Regular cardiac myocyte (primary cell): Measurements from ENCODE around the gene COPA. TPM values are rescaled to one million over a fixed set of nuclear protein-coding genes. Genes with fewer than 3 reads are reported as not detected.

Experiments
- total RNA-seq: library from RNA; depleted of rRNA; stranded (reverse); fragments of >200 nt; gene quantifications from 2 replicates; pipeline ENCODE4 v1.2.3, GENCODE V29; 2014

Gene COPA
- total RNA-seq = 333 and 382 TPM in 2 replicates

GRCh38 chr1:160342953-160343869, at the start of gene COPA, which contains the start of gene NCSTN:
Gene COPA, minus strand, starts transcription at chr1:160343250. Its CDS starts 80 bp downstream, at chr1:160343170.
Gene NCSTN, plus strand, starts transcription at chr1:160343383. Its CDS starts 14 bp downstream, at chr1:160343397.

GRCh38 chr1:160366731-160367515, 23.9 kb upstream of the COPA start, which contains the start of gene NHLH1:
Gene NHLH1, plus strand, starts transcription at chr1:160367071. Its CDS starts 3,661 bp downstream, at chr1:160370732.

GRCh38 chr1:160284782-160285344, 58.2 kb downstream of the COPA start, which contains the start of gene PEX19:
Gene PEX19, minus strand, starts transcription at chr1:160285133. Its CDS starts 9 bp downstream, at chr1:160285124.

GRCh38 chr1:160261893-160262794, 80.9 kb downstream of the COPA start, which contains the start of gene DCAF8:
Gene DCAF8, minus strand, starts transcription at chr1:160262549. Its CDS starts 18,541 bp downstream, at chr1:160244008.

Other genes starting within 250 kb of the COPA start
- 14.8 and 35.8 TPM in 2 replicates for gene IGSF8, start 244.6 kb downstream of the COPA start, total RNA-seq
- gene ATP1A2, start 227.5 kb downstream of the COPA start, total RNA-seq = 0.28 TPM in 1 of 2 replicates, not detected in the other
- under 0.01 TPM in 1 of 2 replicates, not detected in the other for gene ATP1A4, start 191.6 kb downstream of the COPA start, total RNA-seq
- under 0.01 TPM in 1 of 2 replicates, not detected in the other for gene CASQ1, start 152.7 kb downstream of the COPA start, total RNA-seq
- 84.5 and 100 TPM in 2 replicates for gene PEA15, start 137.9 kb downstream of the COPA start, total RNA-seq
- 66.3 and 69.3 TPM in 2 replicates for gene DCAF8, start 80.7 kb downstream of the COPA start, total RNA-seq
- gene PEX19, start 58.1 kb downstream of the COPA start, total RNA-seq = 33.0 and 56.1 TPM in 2 replicates
- 75.0 and 217 TPM in 2 replicates for gene NCSTN, start 133 bp upstream of the COPA start, total RNA-seq
- under 0.01 TPM in 1 of 2 replicates, not detected in the other for gene NHLH1, start 23.8 kb upstream of the COPA start, total RNA-seq
- gene VANGL2, start 57.3 kb upstream of the COPA start, total RNA-seq = 0.28 and 0.38 TPM in 2 replicates
- gene SLAMF6, start 180.0 kb upstream of the COPA start, total RNA-seq = not detected in 2 replicates
- gene CD84, start 236.2 kb upstream of the COPA start, total RNA-seq = not detected in 2 replicates